Measurements from ENCODE around the gene CRYBG1.

CRYBG1 gene

DNA sequence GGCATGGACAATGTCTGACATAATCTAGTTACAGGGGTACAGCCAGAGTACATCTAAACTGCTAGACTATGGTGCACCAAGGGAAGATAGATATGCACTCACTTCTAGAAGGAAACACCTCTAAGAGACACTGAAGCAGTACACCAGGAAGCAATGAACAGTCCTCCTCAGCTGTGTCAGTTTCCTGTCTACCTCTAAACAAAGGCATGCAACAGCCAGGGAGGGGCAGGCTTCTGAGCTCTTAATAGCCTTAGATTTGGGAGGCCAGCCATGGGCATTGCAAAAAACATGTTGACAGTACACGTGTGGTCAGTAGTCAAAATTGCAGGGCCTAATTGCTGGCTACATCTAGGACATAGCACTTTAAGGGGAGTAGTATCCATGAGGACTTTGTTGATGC is 21.4 kb downstream of the CRYBG1 start:
- H3K27me3 ChIP-seq (ENCODE audit: insufficient read depth, poor library complexity, severe bottlenecking) = no peaks in the 10 kb centered on the region
- H3K27ac ChIP-seq (replicated peaks) = no peak overlapping the region
- TF ChIP-seq POLR2AphosphoS5 (IDR thresholded peaks at IDR 0.05; ENCODE audit: low read depth) = no peak
- TF ChIP-seq, protein P1, sequence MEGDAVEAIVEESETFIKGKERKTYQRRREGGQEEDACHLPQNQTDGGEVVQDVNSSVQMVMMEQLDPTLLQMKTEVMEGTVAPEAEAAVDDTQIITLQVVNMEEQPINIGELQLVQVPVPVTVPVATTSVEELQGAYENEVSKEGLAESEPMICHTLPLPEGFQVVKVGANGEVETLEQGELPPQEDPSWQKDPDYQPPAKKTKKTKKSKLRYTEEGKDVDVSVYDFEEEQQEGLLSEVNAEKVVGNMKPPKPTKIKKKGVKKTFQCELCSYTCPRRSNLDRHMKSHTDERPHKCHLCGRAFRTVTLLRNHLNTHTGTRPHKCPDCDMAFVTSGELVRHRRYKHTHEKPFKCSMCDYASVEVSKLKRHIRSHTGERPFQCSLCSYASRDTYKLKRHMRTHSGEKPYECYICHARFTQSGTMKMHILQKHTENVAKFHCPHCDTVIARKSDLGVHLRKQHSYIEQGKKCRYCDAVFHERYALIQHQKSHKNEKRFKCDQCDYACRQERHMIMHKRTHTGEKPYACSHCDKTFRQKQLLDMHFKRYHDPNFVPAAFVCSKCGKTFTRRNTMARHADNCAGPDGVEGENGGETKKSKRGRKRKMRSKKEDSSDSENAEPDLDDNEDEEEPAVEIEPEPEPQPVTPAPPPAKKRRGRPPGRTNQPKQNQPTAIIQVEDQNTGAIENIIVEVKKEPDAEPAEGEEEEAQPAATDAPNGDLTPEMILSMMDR (IDR thresholded peaks at IDR 0.05; ENCODE audit: insufficient read depth, low read length) = no peak
- no peak for TF ChIP-seq SPI1 (IDR thresholded peaks at IDR 0.05; ENCODE audit: borderline replicate concordance, low read depth)
- TF ChIP-seq GABPA (IDR thresholded peaks at IDR 0.05; ENCODE audit: low read depth) = no peak
- TF ChIP-seq, protein P2, sequence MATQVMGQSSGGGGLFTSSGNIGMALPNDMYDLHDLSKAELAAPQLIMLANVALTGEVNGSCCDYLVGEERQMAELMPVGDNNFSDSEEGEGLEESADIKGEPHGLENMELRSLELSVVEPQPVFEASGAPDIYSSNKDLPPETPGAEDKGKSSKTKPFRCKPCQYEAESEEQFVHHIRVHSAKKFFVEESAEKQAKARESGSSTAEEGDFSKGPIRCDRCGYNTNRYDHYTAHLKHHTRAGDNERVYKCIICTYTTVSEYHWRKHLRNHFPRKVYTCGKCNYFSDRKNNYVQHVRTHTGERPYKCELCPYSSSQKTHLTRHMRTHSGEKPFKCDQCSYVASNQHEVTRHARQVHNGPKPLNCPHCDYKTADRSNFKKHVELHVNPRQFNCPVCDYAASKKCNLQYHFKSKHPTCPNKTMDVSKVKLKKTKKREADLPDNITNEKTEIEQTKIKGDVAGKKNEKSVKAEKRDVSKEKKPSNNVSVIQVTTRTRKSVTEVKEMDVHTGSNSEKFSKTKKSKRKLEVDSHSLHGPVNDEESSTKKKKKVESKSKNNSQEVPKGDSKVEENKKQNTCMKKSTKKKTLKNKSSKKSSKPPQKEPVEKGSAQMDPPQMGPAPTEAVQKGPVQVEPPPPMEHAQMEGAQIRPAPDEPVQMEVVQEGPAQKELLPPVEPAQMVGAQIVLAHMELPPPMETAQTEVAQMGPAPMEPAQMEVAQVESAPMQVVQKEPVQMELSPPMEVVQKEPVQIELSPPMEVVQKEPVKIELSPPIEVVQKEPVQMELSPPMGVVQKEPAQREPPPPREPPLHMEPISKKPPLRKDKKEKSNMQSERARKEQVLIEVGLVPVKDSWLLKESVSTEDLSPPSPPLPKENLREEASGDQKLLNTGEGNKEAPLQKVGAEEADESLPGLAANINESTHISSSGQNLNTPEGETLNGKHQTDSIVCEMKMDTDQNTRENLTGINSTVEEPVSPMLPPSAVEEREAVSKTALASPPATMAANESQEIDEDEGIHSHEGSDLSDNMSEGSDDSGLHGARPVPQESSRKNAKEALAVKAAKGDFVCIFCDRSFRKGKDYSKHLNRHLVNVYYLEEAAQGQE (IDR thresholded peaks at IDR 0.05; ENCODE audit: insufficient replicate concordance, low read depth) = no peak
- DNase-seq (ENCODE audit: low read depth in 1 of 2, low spot score in 1 of 2) = no peak
- H3K4me3 ChIP-seq (replicated peaks; ENCODE audit: insufficient read depth, low read length) = no peak overlapping the region

DNA sequence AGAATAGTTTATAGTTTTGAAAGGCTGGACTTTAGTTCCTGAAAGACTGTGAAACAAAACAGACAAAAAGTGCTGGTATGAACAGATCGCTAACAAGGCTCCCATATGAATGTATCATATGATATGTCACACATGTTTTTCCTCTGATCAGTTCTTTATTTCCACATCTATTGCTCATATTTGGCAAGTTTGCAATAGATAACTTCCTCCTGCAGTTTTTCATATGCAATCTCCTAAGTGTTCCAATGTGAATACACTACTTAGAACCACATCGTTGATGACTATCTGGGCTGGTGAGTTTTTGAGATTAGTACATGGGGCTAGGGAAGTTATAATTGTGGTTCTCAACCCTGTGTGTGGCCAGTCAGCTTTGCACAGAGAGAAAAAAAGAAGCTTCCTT is 23.1 kb downstream of the CRYBG1 start:
- TF ChIP-seq GABPA (IDR thresholded peaks at IDR 0.05; ENCODE audit: low read depth) (no peak), SPI1 (IDR thresholded peaks at IDR 0.05; ENCODE audit: borderline replicate concordance, low read depth) (no peak)
- TF ChIP-seq, protein P2 (IDR thresholded peaks at IDR 0.05; ENCODE audit: insufficient replicate concordance, low read depth) = no peak
- TF ChIP-seq, protein P1 (IDR thresholded peaks at IDR 0.05; ENCODE audit: insufficient read depth, low read length) = no peak

DNA sequence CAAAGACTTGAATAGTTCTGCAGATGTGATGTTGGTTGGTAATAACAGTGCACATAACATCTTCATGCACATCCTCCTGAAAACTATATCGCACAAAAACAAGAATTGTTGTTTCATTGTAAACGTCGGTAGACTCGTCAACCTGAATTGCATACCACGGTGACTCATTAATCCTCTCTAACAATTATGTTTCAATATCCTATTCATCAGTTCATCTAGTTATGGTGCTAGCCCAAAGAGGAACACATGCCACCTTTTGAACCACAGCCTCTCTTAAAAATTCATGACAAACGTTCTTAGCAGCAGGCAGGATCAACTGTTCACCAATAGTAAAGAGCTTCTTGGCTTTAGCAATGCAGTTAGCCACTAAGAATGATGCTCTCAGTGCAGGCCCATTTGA is 25.0 kb downstream of the CRYBG1 start:
- no peaks in the 10 kb centered on the region for H3K27me3 ChIP-seq (ENCODE audit: insufficient read depth, poor library complexity, severe bottlenecking)
- DNase-seq (ENCODE audit: low read depth in 1 of 2, low spot score in 1 of 2) = no peak
- H3K4me3 ChIP-seq (replicated peaks; ENCODE audit: insufficient read depth, low read length) = no peak overlapping the region
- TF ChIP-seq, protein P1 (IDR thresholded peaks at IDR 0.05; ENCODE audit: insufficient read depth, low read length) = no peak
- TF ChIP-seq GABPA (IDR thresholded peaks at IDR 0.05; ENCODE audit: low read depth) (no peak), SPI1 (IDR thresholded peaks at IDR 0.05; ENCODE audit: borderline replicate concordance, low read depth) (no peak), POLR2AphosphoS5 (IDR thresholded peaks at IDR 0.05; ENCODE audit: low read depth) (no peak)
- TF ChIP-seq, protein P2 (IDR thresholded peaks at IDR 0.05; ENCODE audit: insufficient replicate concordance, low read depth) = no peak
- no peak overlapping the region for H3K27ac ChIP-seq (replicated peaks)

More for the DNA sequence above, 23.1 kb downstream of the CRYBG1 start:
- Histone ChIP-seq H3K27me3 (ENCODE audit: insufficient read depth, poor library complexity, severe bottlenecking) (no peaks in the 10 kb centered on the region), H3K27ac (replicated peaks) (no peak overlapping the region), H3K4me3 (replicated peaks; ENCODE audit: insufficient read depth, low read length) (no peak overlapping the region)
- DNase-seq (ENCODE audit: low read depth in 1 of 2, low spot score in 1 of 2) = peak; percentile 39 to 61
